KMS-11 (cell line): ENCODE data around the gene BGN.
A peak's percentile ranks its signal among the peaks of the same experiment; 100 is the strongest.

ENCODE experiments used
- H2AFZ ChIP-seq: fragments of 200-600 bp; sonication (generic); 2 replicates; pipeline ENCODE4 v1.6.1; 2016; ENCODE audit warnings: antibody characterized with exemption, mixed run types, low read depth
- H3K27ac ChIP-seq: fragments of 200-600 bp; sonication (generic); 2 replicates; pipeline ENCODE4 v1.6.1; 2016; ENCODE audit warnings: mild to moderate bottlenecking, mixed run types
- H3K27me3 ChIP-seq: fragments of 200-600 bp; sonication (generic); 2 replicates; pipeline ENCODE4 v1.6.1; 2017; ENCODE audit warnings: mild to moderate bottlenecking, low read depth, mixed run types, moderate library complexity; ENCODE audit not compliant: insufficient read depth
- H3K36me3 ChIP-seq: fragments of 200-600 bp; sonication (generic); 2 replicates; pipeline ENCODE4 v1.6.1; 2017; ENCODE audit warnings: mild to moderate bottlenecking, mixed run types; ENCODE audit not compliant: insufficient read depth
- H3K4me1 ChIP-seq: fragments of 200-600 bp; sonication (generic); 2 replicates; pipeline ENCODE4 v1.6.1; 2016; ENCODE audit warnings: mild to moderate bottlenecking, low read depth, mixed run types; ENCODE audit not compliant: poor library complexity, severe bottlenecking
- H3K4me2 ChIP-seq: fragments of 200-600 bp; sonication (generic); 2 replicates; pipeline ENCODE4 v1.7.0; 2016; ENCODE audit warnings: mild to moderate bottlenecking, mixed run types
- H3K4me3 ChIP-seq: fragments of 200-600 bp; sonication (generic); IDR thresholded peaks from 2 replicates; pipeline ENCODE4 v1.6.1; 2017; ENCODE audit warnings: low read depth, low read length, mixed read lengths; ENCODE audit not compliant: insufficient read depth
- H3K79me2 ChIP-seq: fragments of 200-600 bp; sonication (generic); 2 replicates; pipeline ENCODE4 v1.6.1; 2016; ENCODE audit warnings: low read depth, mixed run types; ENCODE audit not compliant: insufficient read depth
- H3K9ac ChIP-seq: fragments of 200-600 bp; sonication (generic); 2 replicates; pipeline ENCODE4 v1.6.1; 2016; ENCODE audit warnings: mild to moderate bottlenecking, mixed run types
- H4K20me1 ChIP-seq: fragments of 200-600 bp; sonication (generic); 2 replicates; pipeline ENCODE4 v1.6.1; 2016; ENCODE audit warnings: mild to moderate bottlenecking, mixed run types; ENCODE audit not compliant: insufficient read depth
- TF ChIP-seq, protein P1 (sequence below): fragments of 200-600 bp; sonication (generic); conservative IDR thresholded peaks from 2 replicates; pipeline ENCODE4 v1.6.1; 2017; ENCODE audit warnings: low read depth, mild to moderate bottlenecking, antibody characterized with exemption, low read length, moderate library complexity, mixed read lengths

The BGN gene

DNA sequence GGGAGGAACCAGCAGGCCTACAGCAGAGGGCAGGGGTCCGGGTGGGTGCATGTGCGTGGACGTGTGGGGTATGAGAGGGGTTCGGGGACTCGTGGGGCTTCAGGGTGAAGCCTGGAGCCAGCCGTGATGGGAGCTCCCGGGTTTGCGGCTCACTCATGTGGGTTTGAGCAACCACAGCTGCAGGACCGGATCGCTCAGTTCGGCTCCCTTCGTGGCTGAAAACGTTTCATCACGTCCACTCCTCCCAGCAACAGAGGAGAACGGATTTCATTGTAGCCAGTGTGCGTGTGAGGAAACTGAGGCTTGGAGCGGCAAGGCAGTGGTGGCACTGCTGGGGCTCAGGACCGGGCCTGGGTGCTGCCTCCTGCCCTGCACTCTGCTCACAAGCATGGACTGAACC, 10.6 kb downstream of the BGN start:
- Histone ChIP-seq H4K20me1 (no peaks in the 10 kb centered on the region), H3K9ac (no peak overlapping the region), H3K27ac (no peak overlapping the region), H3K4me2 (no peak overlapping the region), H3K36me3 (no peaks in the 10 kb centered on the region), H3K79me2 (no peaks in the 10 kb centered on the region), H3K27me3 (peaks cover 15% of the 10 kb centered on the region; the same call in 1 of the 2 replicates), H2AFZ (no peak overlapping the region), H3K4me1 (no peaks in the 10 kb centered on the region), H3K4me3 (no peak overlapping the region)
- TF ChIP-seq, protein P1, sequence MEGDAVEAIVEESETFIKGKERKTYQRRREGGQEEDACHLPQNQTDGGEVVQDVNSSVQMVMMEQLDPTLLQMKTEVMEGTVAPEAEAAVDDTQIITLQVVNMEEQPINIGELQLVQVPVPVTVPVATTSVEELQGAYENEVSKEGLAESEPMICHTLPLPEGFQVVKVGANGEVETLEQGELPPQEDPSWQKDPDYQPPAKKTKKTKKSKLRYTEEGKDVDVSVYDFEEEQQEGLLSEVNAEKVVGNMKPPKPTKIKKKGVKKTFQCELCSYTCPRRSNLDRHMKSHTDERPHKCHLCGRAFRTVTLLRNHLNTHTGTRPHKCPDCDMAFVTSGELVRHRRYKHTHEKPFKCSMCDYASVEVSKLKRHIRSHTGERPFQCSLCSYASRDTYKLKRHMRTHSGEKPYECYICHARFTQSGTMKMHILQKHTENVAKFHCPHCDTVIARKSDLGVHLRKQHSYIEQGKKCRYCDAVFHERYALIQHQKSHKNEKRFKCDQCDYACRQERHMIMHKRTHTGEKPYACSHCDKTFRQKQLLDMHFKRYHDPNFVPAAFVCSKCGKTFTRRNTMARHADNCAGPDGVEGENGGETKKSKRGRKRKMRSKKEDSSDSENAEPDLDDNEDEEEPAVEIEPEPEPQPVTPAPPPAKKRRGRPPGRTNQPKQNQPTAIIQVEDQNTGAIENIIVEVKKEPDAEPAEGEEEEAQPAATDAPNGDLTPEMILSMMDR = no peak

DNA sequence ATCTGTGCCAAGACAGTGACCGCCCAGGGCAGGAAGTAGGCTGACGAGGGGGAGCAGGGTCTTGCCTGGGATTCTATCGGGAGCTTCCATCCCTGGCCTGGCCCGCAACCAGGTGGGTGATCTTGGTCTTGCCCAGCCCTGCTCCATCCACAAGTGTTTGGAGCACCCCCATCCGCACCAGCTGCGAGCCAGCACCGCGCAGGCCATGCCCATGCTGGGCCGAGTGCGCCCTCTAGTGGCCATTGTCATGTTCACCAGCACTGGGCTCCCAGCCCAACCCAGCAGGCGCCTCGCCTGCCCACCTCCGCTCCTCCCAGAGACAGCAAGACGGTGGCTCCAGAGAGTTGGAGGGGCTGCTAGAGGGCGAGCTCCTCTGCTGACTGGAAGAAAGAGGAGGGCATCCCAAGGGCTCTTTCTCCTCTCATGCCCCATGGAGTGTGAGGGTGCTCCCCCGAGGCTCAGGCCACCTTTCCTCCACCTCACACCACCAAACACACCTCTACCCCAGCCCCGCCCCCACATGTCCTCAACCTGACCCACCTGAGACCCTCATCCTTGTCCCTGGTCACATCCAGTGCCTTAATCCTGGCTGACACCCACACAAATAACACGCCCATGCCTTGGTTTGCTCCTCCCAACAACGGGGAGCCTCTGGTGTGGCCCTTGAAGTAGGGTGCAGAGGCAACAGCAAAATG, 12.9 kb downstream of the BGN start:
- no peak overlapping the region for H3K4me3 ChIP-seq
- no peaks in the 10 kb centered on the region for H3K36me3 ChIP-seq
- H3K27ac ChIP-seq = no peak overlapping the region
- TF ChIP-seq, protein P1 = peak; percentile 83
- H3K27me3 ChIP-seq = peaks cover 14% of the 10 kb centered on the region; the same call in 1 of the 2 replicates
- H3K9ac ChIP-seq = no peak overlapping the region
- no peaks in the 10 kb centered on the region for H3K4me1 ChIP-seq
- no peak overlapping the region for H2AFZ ChIP-seq
- no peaks in the 10 kb centered on the region for H4K20me1 ChIP-seq
- H3K4me2 ChIP-seq = no peak overlapping the region
- H3K79me2 ChIP-seq = no peaks in the 10 kb centered on the region

DNA sequence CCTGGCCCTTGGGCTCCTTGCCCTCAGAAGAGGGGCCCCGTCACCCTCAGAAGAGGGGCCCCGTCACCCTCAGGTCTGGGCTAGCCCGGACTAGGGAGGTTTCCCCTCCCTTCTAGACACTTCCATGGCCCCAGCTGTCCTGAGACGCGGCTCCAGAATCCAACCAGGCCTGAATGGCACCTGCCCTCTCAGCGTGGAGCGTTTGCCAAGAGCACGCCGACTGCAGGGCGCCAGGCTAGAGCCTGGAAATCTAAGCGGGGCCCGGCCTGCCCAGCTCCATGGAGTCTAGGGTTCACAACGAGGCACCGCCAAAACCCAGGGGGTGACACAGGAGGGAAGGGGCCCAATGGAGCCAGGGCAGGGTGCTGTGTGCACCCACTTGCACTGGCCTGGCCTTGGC, 14.8 kb downstream of the BGN start:
- H3K36me3 ChIP-seq = no peaks in the 10 kb centered on the region
- H2AFZ ChIP-seq = no peak overlapping the region
- peaks cover 10% of the 10 kb centered on the region; the same call in 1 of the 2 replicates for H3K27me3 ChIP-seq
- H3K4me2 ChIP-seq = no peak overlapping the region
- no peak overlapping the region for H3K4me3 ChIP-seq
- H3K27ac ChIP-seq = no peak overlapping the region
- no peak overlapping the region for H3K9ac ChIP-seq
- H4K20me1 ChIP-seq = no peaks in the 10 kb centered on the region
- TF ChIP-seq, protein P1 = no peak
- H3K79me2 ChIP-seq = no peaks in the 10 kb centered on the region
- no peaks in the 10 kb centered on the region for H3K4me1 ChIP-seq

DNA sequence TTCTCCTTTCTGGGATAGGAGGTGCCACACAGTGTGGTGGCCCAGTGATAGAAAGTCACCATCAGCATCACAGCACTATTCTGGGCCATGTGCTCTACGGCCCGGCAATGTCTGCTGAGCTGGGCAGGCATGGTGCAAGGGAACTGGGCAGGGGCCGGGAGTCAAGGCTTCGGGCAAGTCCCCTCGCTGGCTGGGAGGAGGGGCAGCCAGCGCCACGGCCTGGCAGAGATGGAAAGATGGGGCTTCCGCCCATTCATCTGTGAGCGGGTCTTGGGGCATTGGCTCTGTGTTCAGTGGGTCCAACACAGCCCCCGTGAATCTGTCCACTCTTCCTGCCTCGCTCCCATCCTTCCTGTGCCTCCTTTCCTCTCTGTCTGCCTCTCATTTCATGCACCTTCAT, 15.6 kb downstream of the BGN start:
- no peak overlapping the region for H3K4me3 ChIP-seq
- H3K36me3 ChIP-seq = no peaks in the 10 kb centered on the region
- peaks cover 4% of the 10 kb centered on the region; the same call in 1 of the 2 replicates for H3K27me3 ChIP-seq
- TF ChIP-seq, protein P1 = no peak
- no peak overlapping the region for H2AFZ ChIP-seq
- no peaks in the 10 kb centered on the region for H4K20me1 ChIP-seq
- no peak overlapping the region for H3K9ac ChIP-seq
- no peak overlapping the region for H3K4me2 ChIP-seq
- no peaks in the 10 kb centered on the region for H3K79me2 ChIP-seq
- no peaks in the 10 kb centered on the region for H3K4me1 ChIP-seq
- H3K27ac ChIP-seq = no peak overlapping the region
